Tibial nerve (tissue), 3 donors: Measurements from ENCODE around the gene LANCL3.

ENCODE experiments used
- CTCF ChIP-seq, 5 experiments: fragments of 200-600 bp in 3 of 5; fragments of 450-650 bp in 2 of 5; sonication (generic) in 3 of 5; IDR thresholded peaks; one replicate each; pipeline ENCODE4 v1.5.1; 2016 to 2019; ENCODE audit warnings: antibody characterized with exemption in 5 of 5, mild to moderate bottlenecking in 3 of 5, moderate library complexity in 2 of 5
- POLR2A ChIP-seq, 2 donors: fragments of 450-650 bp; IDR thresholded peaks; one replicate each; pipeline ENCODE4 v1.6.1; 2017; ENCODE audit warnings: antibody characterized with exemption in 2 of 2, mild to moderate bottlenecking in 2 of 2, moderate library complexity in 2 of 2

- TF ChIP-seq CTCF (IDR thresholded peaks at IDR 0.05) = no peak
- TF ChIP-seq POLR2A (IDR thresholded peaks at IDR 0.05) = no peak
These were observed 114.2 kb downstream of the LANCL3 start, which contains the start of gene XK for GRCh38 chrX:37685381-37686359.
